GM21619 (cell line): Measurements from ENCODE around the gene CTXN2.
A peak's percentile ranks its signal among the peaks of the same experiment; 100 is the strongest.

Experiments used
- ATAC-seq: cut with Tn5 transposase; IDR thresholded peaks from one replicate; pipeline ENCODE4 v1.9.1; 2021; ENCODE audit not compliant: unreplicated experiment

Gene CTXN2

GRCh38 chr15:48191574-48192225 is at the start of gene CTXN2:
Gene CTXN2 (plus strand): TSS chr15:48191665. CDS start chr15:48201301, 9,636 bp downstream.
- ATAC-seq, result no peak

- ATAC-seq, result no peak
Measured at GRCh38 chr15:48143856-48144255, 47.6 kb upstream of the CTXN2 start.

GRCh38 chr15:48144889-48145288 is 46.6 kb upstream of the CTXN2 start:
- ATAC-seq, result no peak

- no peak for ATAC-seq
Measured at GRCh38 chr15:48145923-48146322, 45.5 kb upstream of the CTXN2 start.

GRCh38 chr15:48147358-48147757 is 44.1 kb upstream of the CTXN2 start:
- ATAC-seq, result no peak

- no peak for ATAC-seq
Measured at GRCh38 chr15:48149858-48150257, 41.6 kb upstream of the CTXN2 start.

- no peak for ATAC-seq
Measured at GRCh38 chr15:48153526-48153925, 37.9 kb upstream of the CTXN2 start.

- ATAC-seq, result no peak
Measured at GRCh38 chr15:48168616-48169015, 22.8 kb upstream of the CTXN2 start.

GRCh38 chr15:48170981-48171380 is 20.5 kb upstream of the CTXN2 start:
- ATAC-seq, result no peak

- ATAC-seq, result no peak
Measured at GRCh38 chr15:48175126-48175525, 16.3 kb upstream of the CTXN2 start.

GRCh38 chr15:48176112-48176511 is 15.4 kb upstream of the CTXN2 start:
- ATAC-seq, result no peak

GRCh38 chr15:48176957-48177356 is 14.5 kb upstream of the CTXN2 start:
- ATAC-seq, result peak; percentile 39

GRCh38 chr15:48177383-48177765 is 14.1 kb upstream of the CTXN2 start:
- ATAC-seq, result peak; percentile 56

- ATAC-seq, result peak; percentile 69
Measured at GRCh38 chr15:48177766-48178647, 13.5 kb upstream of the CTXN2 start, which contains the start of gene MYEF2. Gene MYEF2 (minus strand): TSS chr15:48178295. CDS start chr15:48178237, 58 bp downstream.

GRCh38 chr15:48178648-48178931 is 12.9 kb upstream of the CTXN2 start:
- ATAC-seq, result no peak

GRCh38 chr15:48182749-48183148 is 8.7 kb upstream of the CTXN2 start:
- no peak for ATAC-seq

GRCh38 chr15:48185529-48185928 is 5.9 kb upstream of the CTXN2 start:
- ATAC-seq, result no peak

- no peak for ATAC-seq
Measured at GRCh38 chr15:48186271-48186670, 5.2 kb upstream of the CTXN2 start.

GRCh38 chr15:48190932-48191573 is 412 bp upstream of the CTXN2 start:
- no peak for ATAC-seq

GRCh38 chr15:48202068-48202467 is 10.6 kb downstream of the CTXN2 start:
- no peak for ATAC-seq

GRCh38 chr15:48205981-48206380 is 14.5 kb downstream of the CTXN2 start, which contains the start of gene SLC12A1:
Gene SLC12A1 (plus strand): TSS chr15:48206302. CDS start chr15:48207720, 1,418 bp downstream.
- no peak for ATAC-seq

GRCh38 chr15:48221261-48221660 is 29.8 kb downstream of the CTXN2 start:
- ATAC-seq, result no peak
